Measurements from ENCODE around the gene TUSC2.

DNA sequence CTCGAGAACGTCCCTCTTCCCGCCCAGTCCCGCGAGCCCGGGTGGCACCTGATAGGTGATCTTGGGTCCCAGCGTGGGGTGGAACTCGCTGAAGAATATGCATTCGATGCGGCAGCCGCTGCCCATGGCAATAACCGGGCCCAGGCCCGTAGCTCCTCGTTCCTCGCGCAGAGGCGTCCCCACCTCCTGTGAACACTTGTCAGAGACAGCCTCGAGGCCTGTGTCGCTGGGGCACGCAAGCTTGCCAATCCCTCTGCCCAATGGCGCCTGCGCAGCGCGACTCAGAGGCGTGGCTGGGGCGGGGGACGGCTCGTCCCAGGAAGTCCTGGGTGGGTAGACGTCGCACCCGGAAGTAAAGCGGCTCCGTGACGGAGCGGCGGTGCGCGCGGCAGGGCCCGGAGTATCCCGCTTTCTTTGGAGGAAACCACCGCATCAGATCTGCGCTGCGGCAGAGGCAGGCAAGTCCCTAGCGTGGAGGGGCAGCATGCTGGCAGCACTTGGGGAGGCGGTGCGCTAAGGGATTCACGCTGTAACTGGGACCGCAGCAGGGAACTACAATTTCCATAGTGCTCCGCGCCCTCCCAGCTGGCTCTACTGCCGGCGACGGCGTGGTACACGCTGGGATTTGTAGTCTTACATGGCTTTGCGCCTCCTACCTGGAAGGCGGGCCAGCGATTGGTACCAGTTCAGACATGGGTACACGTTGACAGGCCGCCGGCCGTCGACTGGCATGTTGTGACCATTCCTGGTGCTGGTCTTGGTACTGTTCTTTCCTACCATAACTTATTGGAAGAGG lies 22.7 kb upstream of the TUSC2 start, which contains the start of the genes CYB561D2 and NPRL2:
- TF ChIP-seq POLR2AphosphoS5 (IDR thresholded peaks at IDR 0.05; ENCODE audit: low read depth, low read length) (peak; percentile 85), SIN3A (IDR thresholded peaks at IDR 0.05; ENCODE audit: borderline replicate concordance, insufficient read depth, low read length) (peak; percentile 68; the same call in 1 of the 2 replicates), TAF1 (IDR thresholded peaks at IDR 0.05; ENCODE audit: borderline replicate concordance, insufficient read depth, low read length) (peak; percentile 70; the same call in 1 of the 2 replicates)
- TF ChIP-seq, protein P1, sequence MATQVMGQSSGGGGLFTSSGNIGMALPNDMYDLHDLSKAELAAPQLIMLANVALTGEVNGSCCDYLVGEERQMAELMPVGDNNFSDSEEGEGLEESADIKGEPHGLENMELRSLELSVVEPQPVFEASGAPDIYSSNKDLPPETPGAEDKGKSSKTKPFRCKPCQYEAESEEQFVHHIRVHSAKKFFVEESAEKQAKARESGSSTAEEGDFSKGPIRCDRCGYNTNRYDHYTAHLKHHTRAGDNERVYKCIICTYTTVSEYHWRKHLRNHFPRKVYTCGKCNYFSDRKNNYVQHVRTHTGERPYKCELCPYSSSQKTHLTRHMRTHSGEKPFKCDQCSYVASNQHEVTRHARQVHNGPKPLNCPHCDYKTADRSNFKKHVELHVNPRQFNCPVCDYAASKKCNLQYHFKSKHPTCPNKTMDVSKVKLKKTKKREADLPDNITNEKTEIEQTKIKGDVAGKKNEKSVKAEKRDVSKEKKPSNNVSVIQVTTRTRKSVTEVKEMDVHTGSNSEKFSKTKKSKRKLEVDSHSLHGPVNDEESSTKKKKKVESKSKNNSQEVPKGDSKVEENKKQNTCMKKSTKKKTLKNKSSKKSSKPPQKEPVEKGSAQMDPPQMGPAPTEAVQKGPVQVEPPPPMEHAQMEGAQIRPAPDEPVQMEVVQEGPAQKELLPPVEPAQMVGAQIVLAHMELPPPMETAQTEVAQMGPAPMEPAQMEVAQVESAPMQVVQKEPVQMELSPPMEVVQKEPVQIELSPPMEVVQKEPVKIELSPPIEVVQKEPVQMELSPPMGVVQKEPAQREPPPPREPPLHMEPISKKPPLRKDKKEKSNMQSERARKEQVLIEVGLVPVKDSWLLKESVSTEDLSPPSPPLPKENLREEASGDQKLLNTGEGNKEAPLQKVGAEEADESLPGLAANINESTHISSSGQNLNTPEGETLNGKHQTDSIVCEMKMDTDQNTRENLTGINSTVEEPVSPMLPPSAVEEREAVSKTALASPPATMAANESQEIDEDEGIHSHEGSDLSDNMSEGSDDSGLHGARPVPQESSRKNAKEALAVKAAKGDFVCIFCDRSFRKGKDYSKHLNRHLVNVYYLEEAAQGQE (IDR thresholded peaks at IDR 0.05; ENCODE audit: insufficient read depth in 1 of 2, low read depth in 2 of 2, low read length in 2 of 2), result no peak
